GM18907 (cell line): ENCODE results near the gene CDIP1.

Experiments
- ATAC-seq: cut with Tn5 transposase; IDR thresholded peaks from one replicate; pipeline ENCODE4 v1.9.1; 2021; ENCODE audit warnings: mild to moderate bottlenecking, moderate library complexity; ENCODE audit not compliant: unreplicated experiment

Gene CDIP1

DNA sequence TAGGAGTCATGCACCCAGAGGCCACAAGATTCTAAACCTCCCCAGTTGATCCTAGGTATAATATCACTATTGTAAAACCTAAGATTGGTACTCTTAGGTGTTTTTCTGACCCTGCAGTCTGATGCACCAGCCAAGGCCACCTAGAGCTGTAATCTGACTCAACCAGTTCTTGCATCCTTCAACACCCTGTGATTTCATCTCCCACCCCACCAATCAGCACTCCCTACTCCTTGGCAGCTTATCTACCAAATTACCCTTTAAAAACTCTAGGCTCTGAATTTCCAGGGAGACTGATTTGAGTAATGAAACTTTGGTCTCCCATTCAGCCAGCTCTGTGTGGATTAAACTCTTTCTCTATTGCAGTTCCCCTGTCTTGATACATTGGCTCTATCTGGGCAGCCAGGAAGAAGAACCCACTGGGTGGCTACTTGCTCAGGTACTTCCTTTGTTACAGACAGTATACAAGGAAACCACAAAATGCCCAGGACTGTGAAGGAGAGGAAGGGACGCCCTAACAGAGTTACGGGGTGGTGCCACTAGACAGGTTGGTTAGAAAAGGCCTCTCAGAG lies 1.2 kb upstream of the CDIP1 start:
- ATAC-seq = no peak

DNA sequence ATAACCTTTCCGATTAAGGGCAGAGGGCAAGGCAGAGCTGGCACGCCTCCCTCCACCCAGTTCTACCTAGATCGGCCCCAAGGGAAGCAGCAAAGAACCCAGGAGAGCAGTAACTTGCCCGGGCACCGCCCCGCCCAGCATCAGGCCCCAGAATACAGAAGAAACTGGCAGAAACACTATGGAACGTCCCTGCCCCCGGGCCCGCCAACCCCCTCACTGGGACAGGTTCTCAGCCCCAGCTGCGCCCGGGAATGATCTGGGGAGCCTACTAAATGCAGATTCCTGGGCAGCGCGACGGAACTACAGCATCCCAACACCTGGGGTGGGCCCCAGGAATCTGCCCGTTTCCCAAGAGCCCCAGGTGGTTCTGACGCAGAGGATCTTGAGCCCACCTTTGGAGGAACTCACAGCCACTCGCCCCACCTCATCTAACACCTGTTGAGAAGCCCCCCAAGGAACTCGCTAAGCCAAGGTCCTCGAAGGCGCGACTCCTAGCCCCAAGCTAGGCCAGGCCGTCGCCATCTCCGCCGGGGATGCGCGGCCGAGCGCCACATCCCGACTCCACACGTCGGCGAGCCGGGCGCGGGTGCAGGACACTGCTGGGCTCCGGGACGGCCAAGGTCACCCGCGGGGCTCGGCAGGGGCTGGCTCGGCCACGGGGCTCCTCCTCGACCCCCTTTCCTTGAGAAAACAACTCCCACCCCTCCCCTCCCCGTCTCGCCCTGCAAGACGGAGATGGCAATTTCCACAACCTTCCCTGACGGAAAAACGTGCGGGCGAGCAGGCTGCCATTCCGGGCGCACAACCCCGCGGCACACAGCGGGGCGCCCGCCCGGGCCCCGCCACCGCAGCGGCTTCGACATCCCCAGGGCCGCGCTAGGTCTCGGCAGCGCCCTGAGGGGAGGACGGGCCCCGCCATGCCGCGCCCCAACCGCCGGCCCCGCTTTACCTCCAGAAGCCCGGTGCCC lies 913 bp downstream of the CDIP1 start:
- ATAC-seq = peak; percentile 33

- ATAC-seq = no peak
These were observed 2.0 kb downstream of the CDIP1 start for GRCh38 chr16:4536391-4537106.

DNA sequence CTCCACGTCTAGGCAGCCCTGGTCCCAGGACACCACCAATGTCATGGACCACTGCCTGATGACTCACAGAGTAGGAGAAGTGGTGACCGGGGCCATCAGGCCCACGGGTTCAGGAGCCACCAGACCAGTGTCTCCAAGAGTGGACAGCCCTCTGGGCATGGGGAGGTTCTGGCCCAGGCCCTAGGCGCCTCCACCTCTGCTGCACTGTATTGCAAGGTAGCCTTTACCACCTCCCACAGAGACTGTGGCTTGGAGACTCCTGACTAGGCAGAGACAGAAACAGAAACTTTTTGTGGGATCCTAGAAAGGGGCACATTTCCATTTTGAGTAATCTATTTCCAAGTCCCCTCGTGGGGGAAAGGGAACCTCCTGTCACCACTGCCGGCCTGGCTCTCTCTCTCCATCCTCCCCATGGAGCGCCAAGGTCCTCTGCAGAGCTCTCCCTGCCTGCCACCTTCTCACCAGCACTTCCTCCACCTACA lies 2.9 kb downstream of the CDIP1 start:
- ATAC-seq = no peak

- ATAC-seq = no peak
These were observed 4.3 kb downstream of the CDIP1 start for GRCh38 chr16:4534151-4534790.

- ATAC-seq = no peak
These were observed 5.1 kb downstream of the CDIP1 start for GRCh38 chr16:4533490-4533889.

DNA sequence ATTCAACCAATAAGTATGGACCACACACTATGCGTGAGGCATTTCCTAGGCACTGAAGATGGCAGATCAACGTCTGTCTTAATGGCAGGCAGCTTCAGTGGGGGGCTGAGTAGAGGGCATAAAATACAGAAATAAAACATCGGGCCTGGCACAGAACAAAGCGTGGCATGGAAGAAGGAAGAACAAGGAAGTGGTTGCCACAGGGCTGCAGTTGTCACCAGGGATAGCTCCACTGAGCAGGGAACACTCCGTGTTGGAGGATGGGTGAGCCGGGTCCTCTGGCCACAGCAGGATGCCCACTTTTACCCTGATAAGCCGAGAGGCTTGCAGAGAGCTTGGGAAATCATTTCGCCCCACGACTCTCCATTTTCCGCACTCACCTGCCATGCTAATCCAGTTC lies 6.3 kb downstream of the CDIP1 start:
- ATAC-seq = no peak

DNA sequence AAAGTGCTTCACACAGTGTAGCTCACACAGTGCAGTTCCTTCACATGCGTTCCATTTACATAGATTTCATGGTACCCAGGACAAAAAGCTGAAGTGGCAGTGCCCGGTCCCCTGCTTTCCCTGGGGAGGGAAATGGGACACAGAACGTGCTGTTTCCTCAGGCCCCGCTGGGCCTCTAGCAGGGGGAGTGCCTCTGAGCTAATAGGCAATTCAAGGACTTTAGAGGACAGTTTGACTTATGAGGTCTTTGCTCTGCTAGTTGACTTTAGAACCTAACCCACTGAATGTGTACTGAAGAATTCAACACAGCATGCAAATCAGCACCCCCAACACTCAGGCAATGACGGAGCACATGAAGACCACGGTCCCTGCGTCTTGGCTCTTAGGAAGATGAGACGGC lies 6.8 kb downstream of the CDIP1 start:
- no peak for ATAC-seq

DNA sequence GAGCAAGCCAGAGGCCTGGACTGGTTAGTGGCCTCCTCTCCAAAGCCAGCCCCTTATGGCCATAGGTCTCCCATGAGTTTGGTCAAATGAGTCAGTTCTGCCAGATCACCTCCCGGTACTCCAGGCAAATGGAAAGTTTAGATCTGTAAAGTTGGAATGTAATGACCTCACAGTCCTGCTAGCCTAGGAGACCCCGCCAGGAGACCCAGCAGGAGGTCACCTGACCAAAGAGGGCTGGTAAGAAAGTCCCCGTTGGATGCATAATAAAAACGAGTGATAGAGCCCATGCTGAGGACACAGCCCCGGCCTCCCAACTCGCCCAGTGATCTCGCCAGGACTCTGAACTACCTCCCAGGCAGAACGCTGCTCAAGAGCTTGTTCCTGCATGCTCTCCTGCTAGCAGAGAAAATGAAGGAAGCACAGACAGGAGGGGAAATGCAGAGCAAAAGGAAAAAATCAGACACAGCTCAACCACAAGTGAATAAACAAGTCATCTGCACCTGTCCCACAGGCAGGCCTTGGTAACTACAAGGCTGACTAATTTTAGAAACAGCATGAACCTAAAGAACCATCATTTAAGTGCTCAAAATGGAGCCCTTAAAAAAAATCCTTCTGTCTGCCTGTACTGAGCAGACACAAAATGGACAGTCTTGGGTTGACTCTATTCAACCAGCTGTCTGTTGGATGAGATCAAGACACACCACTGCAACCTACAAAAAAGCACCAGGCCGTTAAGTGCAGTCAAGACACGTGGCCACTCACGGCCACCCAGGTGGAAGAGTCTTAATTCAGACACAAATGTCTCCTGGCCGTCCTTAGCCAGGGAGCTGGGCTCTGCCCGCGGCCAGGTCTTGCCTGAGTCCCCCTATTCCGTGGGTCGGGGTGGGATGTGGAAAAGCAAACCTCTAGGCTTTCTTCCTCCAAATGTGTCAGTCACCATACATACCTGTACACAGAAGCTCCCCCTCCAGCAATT lies 9.2 kb downstream of the CDIP1 start:
- ATAC-seq = peak; percentile 48

DNA sequence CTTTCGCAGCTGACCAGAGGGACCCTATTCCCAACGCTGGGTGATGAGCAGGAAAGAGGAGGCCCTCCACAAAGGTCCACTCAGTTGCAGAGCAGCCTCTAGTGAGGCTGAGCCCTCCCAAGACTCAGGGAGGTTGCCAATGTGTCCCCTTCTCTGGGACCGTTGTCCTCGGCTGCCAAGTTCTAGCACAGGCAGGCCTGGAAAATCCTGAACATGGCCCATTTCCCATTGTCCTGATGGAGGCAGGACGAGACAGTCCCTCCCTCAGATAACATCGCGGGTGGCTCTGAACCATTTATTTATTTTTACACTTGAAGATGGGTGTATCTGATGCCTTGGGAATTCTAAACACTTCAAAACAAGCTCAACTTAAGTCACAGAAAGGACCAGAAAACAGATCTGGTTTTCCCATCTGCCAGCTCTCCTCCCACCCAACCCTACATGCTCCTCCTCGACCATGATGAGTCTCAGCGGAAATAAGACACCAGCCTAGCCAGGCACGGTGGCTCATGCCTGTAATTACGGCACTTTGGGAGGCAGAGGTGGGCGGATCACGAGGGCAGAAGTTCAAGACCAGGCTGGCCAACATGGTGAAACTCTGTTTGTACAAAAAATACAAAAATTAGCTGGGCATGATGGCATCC lies 12.8 kb downstream of the CDIP1 start:
- ATAC-seq = no peak

GRCh38 chr16:4525069-4525468 lies 13.5 kb downstream of the CDIP1 start:
- no peak for ATAC-seq

DNA sequence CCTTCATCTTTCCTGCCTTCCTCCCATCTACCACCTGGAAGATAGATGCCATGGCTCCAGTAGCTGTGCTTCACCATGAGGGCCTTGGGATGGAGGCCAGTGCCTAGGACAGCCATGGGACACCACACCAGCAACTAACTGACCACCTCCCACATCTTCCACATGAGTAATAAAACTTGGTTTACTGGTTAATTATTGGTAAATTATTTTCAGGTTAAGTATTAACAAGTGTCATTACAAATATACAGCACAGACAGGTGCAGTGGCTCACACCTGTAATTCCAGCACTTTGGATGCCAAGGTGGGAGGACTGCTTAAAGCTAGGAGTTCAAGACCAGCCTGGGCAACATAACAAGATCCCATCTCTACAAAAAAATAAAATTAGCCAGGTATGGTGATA lies 14.0 kb downstream of the CDIP1 start:
- ATAC-seq = no peak

DNA sequence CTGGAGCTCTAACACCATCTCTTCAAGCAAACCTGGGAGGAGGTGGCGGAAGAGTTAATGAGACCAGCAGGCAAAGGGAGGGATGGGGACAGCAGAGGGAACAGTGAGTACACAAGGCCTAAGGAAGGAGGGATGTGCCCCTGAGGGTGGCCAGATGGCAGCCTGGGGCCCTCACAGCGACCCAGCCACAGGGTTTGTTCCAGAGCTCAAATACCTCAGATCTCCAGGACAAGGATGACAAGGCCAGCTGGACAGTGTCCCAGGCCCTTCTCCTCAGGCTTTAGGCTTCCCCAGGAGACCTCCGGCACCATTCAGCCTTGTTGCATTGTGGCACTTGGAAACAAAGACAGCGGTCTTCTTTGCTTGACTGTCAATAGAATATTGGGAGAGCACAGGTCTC lies 14.9 kb downstream of the CDIP1 start:
- no peak for ATAC-seq

DNA sequence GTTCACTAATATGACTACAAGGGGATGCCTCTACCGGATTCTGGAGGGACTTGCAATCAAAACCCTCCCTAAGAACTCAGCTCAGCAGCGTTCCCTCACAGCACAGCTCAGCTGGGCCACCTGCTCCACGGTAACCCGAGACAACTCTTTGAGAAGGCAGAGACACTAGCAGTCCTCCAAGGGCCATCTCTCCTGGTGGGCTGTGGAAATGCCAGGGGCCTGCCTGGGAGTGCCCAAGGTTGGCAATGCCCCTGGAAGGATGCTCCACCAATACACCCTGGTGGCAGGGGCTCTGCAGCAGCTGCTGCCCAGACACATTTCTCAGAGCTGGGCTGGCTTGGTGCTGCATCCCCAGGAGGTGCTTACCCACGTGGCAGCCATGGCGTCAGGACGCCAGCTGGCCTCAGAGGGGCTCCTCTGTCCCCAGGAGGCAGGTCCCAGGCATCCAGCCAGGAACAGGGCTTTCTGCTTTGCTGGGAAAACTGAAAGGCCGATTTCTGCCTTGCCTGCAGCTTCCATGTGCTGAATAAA lies 16.5 kb downstream of the CDIP1 start:
- no peak for ATAC-seq

- ATAC-seq = no peak
These were observed 17.7 kb downstream of the CDIP1 start for GRCh38 chr16:4520913-4521312.

- ATAC-seq = no peak
These were observed 19.1 kb downstream of the CDIP1 start for GRCh38 chr16:4519274-4520058.

GRCh38 chr16:4517812-4518680 lies 20.5 kb downstream of the CDIP1 start:
- no peak for ATAC-seq
